Hematopoietic multipotent progenitor cell treated with erythropoietin and hydrocortisone succinate and interleukin-3 and kit ligand, for 15 days (in vitro differentiated cells): ENCODE data around the gene PRXL2B.

Experiments
- DNase-seq: peaks from one replicate; pipeline ENCODE4 v3.0.0-alpha.2; 2015; ENCODE audit warnings: low spot score

The PRXL2B gene

DNA sequence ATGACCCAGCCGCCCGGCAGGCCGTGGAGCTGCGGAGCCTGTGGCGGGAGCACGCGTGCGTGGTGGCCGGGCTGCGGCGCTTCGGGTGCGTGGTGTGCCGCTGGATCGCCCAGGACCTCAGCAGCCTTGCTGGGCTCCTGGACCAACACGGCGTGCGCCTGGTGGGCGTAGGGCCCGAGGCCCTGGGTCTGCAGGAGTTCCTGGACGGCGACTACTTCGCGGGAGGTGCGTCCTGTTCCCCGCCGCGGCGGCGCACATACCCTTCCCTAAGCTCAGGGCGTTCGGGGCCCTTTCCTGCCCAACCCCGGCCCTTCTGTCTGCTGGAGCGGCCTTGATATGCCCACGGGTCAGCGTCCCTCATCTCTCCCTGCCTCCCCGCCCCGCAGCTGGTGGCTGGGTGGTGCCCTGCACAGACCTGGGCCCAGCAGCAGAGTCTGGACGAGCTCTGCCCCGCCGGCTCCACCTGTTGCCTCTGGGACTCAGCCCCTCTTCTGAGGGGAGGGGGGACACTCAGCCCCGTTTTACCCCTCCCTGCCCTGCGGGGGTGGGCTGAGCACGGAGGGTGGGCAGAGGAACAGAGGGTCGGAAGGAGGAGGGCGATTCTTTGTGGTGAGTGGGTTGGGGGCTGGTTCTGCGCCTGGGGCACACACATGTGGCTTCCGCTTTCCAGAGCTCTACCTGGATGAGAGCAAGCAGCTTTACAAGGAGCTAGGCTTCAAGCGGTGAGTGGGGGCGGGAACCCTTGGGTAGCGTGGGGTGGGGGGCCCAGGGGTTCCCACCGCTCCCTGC is 688 bp downstream of the PRXL2B start:
- DNase-seq = peak; percentile 28

DNA sequence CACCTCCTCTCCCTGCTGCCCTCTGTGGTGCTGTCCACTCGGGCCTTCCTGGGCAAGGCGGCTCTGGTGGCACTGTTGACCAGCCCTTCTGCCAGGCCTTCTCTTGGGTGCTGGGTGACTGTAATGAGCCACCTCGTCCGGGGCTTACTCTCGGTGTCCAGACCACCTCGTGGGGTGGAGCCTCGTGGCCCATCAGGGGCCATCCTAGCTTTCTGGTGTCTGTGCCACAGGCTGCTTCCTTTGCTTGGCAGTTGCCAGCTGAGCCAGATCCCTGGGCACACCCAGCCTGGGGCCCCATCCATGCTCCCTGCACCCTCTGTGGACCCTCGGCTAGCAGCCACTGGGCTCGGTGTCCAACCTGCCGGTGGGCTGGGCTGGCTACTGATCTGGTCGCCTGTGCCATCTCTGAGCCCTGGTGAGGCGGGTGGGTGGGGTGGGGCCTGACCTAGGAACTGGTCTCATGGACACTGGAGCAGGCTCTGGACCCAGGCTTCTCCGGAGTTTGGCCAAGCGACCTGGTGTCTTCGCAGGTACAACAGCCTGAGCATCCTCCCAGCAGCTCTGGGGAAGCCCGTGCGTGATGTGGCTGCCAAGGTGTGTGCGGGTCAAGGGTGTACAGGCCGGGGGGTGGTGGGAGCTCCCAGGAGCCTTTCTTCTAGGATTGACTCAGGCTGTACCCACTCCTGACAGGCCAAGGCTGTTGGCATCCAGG is 1.4 kb downstream of the PRXL2B start:
- no peak for DNase-seq

GRCh38 chr1:2588661-2589430 is 2.3 kb downstream of the PRXL2B start:
- no peak for DNase-seq

GRCh38 chr1:2589431-2590232 is 3.1 kb downstream of the PRXL2B start:
- no peak for DNase-seq

DNA sequence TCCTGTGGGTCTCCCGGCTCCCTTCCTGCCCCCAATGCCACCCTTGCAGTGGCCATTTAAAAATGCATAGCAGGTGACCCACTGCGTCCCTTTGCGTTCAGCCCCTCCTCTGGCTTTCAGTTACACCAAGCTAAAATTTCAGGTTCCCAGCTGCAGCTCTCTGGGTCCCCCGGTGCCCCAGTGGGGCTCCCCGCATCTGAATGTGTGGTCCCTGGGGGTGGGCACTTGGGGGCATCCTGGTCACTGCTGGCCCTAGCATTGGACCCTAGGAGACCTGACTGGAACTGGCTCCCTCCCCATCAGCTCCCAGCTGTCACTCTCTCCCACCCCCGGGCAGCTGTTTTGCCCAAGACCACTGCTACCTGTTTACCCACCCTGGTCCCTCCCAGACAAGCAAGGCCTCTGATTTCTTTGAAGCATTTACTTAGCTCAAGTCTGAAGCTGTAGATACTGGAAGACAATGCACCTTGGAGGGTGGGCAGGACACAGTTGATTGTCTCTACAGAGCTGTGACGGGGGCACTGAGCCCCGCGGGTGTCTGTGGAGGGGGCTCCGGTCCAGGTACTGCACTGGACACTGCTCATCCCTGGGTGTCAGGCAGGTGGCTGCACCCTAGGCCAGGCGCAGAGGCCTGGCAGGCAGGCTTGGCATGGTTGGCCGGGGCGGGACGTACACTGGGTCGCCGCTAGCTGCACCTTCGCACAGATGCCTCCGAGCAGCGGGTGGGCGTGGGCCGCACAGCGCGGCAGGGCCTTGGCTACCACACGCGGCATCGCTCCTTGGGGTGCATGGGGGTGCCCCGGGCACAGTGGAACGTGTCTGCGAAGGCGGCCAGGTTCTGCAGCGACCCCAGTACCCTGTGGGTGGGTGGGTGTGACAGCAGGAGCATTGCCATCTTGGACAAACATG is 3.9 kb downstream of the PRXL2B start:
- DNase-seq = no peak

DNA sequence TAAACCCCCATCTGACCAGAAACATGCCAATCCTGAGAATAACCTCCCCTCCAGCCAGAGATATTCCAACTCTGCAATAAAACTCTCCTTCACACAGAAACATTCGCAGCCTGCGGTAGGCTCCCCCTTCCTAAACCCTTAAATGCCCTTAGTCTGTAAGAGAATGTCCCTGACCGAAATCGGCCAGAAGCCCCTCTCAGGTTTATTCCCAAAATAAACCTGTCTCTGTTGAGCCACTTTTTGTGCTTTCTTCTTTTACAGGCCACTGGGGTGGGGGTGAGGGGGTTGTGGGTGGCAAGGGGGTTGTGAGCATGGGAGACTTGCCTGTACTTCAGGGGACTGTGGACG is 4.6 kb downstream of the PRXL2B start:
- DNase-seq = no peak

DNA sequence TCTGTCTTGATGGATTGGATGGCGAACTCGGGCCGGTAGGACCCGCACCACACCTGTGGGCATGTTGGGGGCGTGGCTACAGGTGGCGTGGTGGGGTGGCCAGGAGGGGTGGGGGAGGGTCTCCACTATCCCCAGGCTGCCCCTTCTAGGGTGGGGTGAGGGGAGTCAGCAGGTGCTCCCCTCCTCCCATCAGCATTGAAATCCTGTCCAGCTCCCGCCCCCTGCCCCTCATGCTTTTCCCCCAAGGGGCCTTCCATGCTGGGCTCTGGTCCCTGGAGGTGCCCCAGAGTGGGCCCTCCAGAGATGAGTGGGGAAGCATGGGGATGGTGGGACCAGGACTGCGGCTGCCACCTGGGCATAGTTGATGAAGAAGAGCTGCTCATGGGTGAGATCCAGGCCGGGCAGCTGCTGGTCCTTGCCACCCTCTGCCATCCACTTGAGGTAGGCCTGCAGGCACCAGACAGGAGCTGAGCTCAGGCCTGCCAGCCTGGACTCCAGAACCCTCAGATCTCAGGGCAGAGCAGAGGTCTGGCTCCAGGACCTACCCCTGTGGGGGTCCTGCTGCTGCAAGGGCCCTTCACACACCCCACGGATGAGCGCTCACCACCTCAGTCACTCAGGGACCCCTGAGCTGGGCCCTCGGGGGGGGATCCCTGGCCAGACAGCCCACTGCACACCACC is 5.1 kb downstream of the PRXL2B start:
- no peak for DNase-seq

- no peak for DNase-seq
These were observed 6.1 kb downstream of the PRXL2B start for GRCh38 chr1:2592672-2593071.

- no peak for DNase-seq
These were observed 6.8 kb downstream of the PRXL2B start for GRCh38 chr1:2593251-2593878.

DNA sequence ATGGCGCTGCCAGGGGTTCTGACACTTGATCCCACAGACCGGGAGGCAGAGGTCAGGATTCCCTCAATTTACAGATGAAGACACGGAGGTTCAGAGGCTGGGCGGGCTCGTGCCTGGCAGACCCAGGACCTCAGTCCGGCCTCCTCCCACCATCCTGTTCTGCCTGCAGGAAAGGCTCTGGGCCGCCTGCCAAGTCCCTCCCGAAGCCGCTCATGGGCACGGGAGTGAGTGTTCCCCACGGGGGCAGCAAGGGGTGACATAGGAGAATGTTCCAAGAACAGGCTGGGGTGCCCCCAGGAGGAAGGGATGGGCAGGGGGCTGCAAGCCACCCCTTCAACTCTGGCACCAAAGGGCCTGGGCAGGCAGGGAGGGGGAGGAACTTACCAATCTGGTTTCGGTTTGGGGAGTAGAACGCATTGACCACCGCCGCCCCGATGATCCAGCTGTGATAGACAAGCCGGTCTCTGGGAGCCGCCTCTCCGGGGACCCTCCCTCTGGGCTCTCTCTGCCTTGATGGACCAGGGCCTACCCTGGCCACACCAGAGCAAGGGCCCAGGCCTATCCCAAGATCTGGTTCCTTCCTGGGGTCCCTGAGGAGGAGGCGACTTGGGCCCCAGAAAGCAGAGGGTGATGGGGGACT is 7.5 kb downstream of the PRXL2B start:
- DNase-seq = no peak

GRCh38 chr1:2594641-2595131 is 8.1 kb downstream of the PRXL2B start:
- no peak for DNase-seq

DNA sequence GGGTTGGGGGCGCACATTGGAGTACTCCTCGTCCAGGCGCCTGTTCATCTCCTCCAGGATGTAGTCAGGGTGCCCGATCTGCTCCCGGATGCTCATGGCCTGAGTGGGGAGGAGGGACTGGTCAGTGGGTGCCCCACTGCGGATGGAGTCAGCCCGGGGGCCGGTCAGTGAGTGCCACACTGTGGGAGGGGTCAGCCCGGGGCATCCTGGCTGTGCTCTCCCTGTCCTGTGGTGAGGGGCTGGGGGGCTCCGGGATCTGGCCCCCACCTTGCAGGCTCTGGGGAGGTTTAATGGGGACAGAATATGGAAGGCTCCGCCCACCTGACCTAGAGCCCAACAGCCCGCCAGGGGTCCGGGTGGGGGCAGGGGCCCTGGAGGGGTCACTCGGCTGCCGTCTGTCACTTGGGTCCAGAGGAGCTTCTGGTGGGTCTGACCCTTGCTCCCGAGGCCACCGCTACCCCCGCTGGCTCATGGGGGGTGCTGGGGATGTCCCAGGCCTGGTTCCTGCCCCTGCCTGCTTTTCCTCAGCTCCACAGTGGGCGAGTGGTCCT is 8.8 kb downstream of the PRXL2B start:
- no peak for DNase-seq

GRCh38 chr1:2595812-2596529 is 9.4 kb downstream of the PRXL2B start:
- DNase-seq = no peak

- no peak for DNase-seq
These were observed 10.2 kb downstream of the PRXL2B start for GRCh38 chr1:2596530-2597333.

DNA sequence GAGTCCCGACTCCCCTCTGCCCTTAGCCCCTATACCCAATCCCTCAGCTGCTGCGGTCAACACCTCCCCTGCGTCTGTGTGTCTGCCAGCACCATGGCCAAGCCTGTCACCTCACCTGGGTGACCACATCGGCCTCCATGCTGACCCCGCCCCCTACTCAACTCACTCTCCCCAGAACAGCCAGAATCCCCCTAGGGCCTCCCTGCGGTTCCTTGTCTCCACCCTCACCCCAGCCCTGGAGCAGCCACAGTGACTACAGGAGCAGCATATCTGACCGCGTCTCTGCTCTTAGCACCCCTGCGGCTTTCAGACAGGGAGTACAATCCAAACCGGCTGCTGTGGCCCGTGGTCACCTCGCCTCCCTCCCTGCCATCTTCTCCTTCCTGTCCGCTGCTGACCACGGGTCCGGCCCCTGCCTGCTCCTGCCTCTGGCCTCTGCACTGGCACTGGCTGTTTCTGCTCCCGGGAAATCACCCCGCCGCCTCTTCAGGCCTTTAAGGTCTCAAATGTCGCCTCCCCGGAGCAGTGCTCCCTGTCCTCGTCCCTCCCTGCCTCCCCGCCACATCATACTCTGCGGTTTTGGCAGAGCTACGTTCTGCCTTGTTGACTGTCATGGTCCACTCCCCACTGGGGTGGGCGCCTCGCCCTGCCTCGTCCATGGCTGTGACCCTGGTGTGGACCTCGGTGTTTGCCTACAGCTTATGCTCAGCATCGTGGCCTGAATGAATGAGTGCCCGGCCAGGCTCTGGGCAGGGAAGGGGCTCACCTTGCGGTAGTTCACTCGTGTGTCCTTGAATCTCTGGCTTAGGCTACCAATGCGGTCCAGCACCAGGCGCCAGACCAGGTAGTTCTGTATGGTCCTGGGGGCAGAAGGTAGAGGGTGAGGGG is 11.1 kb downstream of the PRXL2B start:
- DNase-seq = no peak

GRCh38 chr1:2598329-2598931 is 11.9 kb downstream of the PRXL2B start:
- no peak for DNase-seq
